DOHH2 (cell line): ENCODE results near the gene AGAP3.

Experiments
- H3F3A ChIP-seq: fragments of 200-600 bp; sonication (generic), shearing (Covaris generic); 2 replicates; pipeline ENCODE4 v1.6.0; 2016; ENCODE audit warnings: antibody characterized with exemption, mild to moderate bottlenecking; ENCODE audit not compliant: control insufficient read depth, insufficient read depth
- H3K27ac ChIP-seq: fragments of 200-600 bp; sonication (generic); 2 replicates; pipeline ENCODE4 v1.5.1; 2014; ENCODE audit warnings: low read depth, mild to moderate bottlenecking, low read length, moderate library complexity
- H3K27me3 ChIP-seq: fragments of 200-600 bp; sonication (generic); 2 replicates; pipeline ENCODE4 v1.6.1; 2014; ENCODE audit warnings: mild to moderate bottlenecking, low read length, mixed read lengths; ENCODE audit not compliant: control insufficient read depth
- H3K36me3 ChIP-seq: fragments of 200-600 bp; sonication (generic); 2 replicates; pipeline ENCODE4 v1.6.1; 2014; ENCODE audit warnings: mild to moderate bottlenecking, low read length, moderate library complexity, mixed read lengths; ENCODE audit not compliant: control insufficient read depth
- H3K4me1 ChIP-seq: fragments of 200-600 bp; sonication (generic); 2 replicates; pipeline ENCODE4 v1.6.1; 2014; ENCODE audit warnings: mild to moderate bottlenecking, low read length, mixed read lengths; ENCODE audit not compliant: control insufficient read depth
- H3K4me2 ChIP-seq: fragments of 200-600 bp; sonication (generic); 2 replicates; pipeline ENCODE4 v1.6.0; 2014; ENCODE audit warnings: mild to moderate bottlenecking, low read length, moderate library complexity
- H3K4me3 ChIP-seq: fragments of 200-600 bp; sonication (generic); 2 replicates; pipeline ENCODE4 v1.5.1; 2014; ENCODE audit warnings: mild to moderate bottlenecking, low read length, mixed read lengths
- H3K79me2 ChIP-seq: fragments of 200-600 bp; sonication (generic); 2 replicates; pipeline ENCODE4 v1.6.1; 2014; ENCODE audit warnings: mild to moderate bottlenecking, low read length, mixed read lengths; ENCODE audit not compliant: control insufficient read depth
- H3K9me2 ChIP-seq: fragments of 200-600 bp; sonication (generic); replicated peaks from 2 replicates; pipeline ENCODE4 v1.6.1; 2014; ENCODE audit warnings: mild to moderate bottlenecking, low read length, mixed read lengths; ENCODE audit not compliant: control insufficient read depth
- H3K9me3 ChIP-seq: fragments of 200-600 bp; sonication (generic); 2 replicates; pipeline ENCODE4 v1.6.1; 2014; ENCODE audit warnings: antibody characterized with exemption, low read length, mixed read lengths; ENCODE audit not compliant: control insufficient read depth, insufficient read depth
- H4K20me1 ChIP-seq: fragments of 200-600 bp; sonication (generic); 2 replicates; pipeline ENCODE4 v1.6.0; 2014; ENCODE audit warnings: low read depth, mild to moderate bottlenecking, antibody characterized with exemption, low read length, moderate library complexity; ENCODE audit not compliant: control insufficient read depth, insufficient read depth
- EZH2phosphoT487 ChIP-seq: fragments of 200-600 bp; sonication (generic); IDR thresholded peaks from 2 replicates; pipeline ENCODE4 v1.6.1; 2017; ENCODE audit warnings: borderline replicate concordance, mild to moderate bottlenecking, antibody characterized with exemption, low read length, moderate library complexity, mixed read lengths
- TF ChIP-seq, protein P1 (sequence below): fragments of 200-600 bp; sonication (generic); IDR thresholded peaks from one replicate; pipeline ENCODE4 v1.5.1; 2014; ENCODE audit warnings: antibody characterized with exemption, mild to moderate bottlenecking, low read depth, low read length; ENCODE audit not compliant: poor library complexity, severe bottlenecking

AGAP3 gene

DNA sequence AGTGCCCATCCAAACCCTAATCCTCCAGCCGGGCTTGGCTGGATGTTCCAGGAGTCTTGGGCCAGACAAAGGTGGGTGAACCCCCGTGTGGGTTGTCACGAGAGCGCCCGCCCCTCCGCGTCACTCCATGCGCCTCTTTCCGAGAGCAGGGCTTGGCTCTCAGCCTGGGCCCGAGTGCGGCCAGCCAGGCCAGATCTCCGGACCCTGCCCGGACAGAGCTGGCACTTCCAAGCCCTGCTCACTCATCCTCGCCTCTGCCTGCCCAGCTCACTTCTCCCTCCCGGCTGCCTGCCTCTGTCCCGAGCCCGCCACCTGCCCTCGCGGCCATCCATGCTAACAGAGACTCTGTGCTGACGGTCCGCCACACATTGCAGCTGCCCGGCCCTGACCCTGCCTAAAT, 34.6 kb downstream of the AGAP3 start:
- Histone ChIP-seq H3K36me3 (no peaks in the 10 kb centered on the region), H3K9me3 (no peaks in the 10 kb centered on the region), H3K4me1 (no peaks in the 10 kb centered on the region), H3K4me2 (no peak overlapping the region), H3K9me2 (no peaks in the 10 kb centered on the region), H3F3A (no peaks in the 10 kb centered on the region), H3K79me2 (no peaks in the 10 kb centered on the region), H3K27ac (no peak overlapping the region), H4K20me1 (peaks cover 5% of the 10 kb centered on the region; the same call in 1 of the 2 replicates), H3K27me3 (no peaks in the 10 kb centered on the region), H3K4me3 (no peak overlapping the region)
- TF ChIP-seq EZH2phosphoT487 = no peak
- TF ChIP-seq, protein P1, sequence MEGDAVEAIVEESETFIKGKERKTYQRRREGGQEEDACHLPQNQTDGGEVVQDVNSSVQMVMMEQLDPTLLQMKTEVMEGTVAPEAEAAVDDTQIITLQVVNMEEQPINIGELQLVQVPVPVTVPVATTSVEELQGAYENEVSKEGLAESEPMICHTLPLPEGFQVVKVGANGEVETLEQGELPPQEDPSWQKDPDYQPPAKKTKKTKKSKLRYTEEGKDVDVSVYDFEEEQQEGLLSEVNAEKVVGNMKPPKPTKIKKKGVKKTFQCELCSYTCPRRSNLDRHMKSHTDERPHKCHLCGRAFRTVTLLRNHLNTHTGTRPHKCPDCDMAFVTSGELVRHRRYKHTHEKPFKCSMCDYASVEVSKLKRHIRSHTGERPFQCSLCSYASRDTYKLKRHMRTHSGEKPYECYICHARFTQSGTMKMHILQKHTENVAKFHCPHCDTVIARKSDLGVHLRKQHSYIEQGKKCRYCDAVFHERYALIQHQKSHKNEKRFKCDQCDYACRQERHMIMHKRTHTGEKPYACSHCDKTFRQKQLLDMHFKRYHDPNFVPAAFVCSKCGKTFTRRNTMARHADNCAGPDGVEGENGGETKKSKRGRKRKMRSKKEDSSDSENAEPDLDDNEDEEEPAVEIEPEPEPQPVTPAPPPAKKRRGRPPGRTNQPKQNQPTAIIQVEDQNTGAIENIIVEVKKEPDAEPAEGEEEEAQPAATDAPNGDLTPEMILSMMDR = no peak

DNA sequence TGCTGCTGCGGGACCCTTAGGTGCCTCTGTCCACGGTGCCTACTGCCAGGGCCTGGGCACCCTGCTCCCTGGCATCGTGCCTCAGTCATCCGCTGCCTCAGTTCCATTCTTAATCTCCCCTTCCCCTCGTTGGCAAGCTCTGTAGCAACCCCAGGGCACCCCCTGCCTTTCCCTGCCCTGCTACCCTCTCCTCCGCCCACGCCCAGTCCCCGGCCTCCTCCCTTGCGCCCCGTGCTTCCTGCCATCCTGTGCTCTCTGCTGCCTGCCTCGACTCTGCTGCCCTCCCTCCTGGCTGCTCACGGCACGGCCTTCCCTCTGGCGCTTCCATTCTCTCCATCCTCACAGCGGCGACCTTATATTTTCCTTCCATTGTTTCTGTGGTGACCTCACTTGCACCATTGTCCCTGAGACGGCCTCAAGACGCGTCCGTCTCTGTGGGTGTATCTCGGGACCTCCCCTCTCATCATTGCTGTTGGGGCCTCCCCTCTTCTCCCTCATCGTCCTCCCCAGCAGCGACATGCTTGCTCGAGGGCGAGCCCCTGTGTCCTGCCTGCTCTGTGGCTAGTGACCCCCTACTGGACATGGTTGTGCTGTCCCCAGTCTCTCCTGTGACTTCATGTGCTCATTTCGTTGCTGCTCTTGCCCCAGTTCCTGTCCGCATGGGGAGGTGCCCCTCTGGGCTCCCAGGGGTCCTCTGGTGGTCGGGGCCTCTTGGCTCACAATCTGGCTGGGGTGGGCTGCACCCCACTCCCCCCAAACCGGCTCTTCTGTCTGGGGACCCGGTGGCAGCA, 35.3 kb downstream of the AGAP3 start:
- H3K36me3 ChIP-seq = no peaks in the 10 kb centered on the region
- TF ChIP-seq, protein P1 = no peak
- no peak for TF ChIP-seq EZH2phosphoT487
- no peaks in the 10 kb centered on the region for H3K27me3 ChIP-seq
- H3K9me2 ChIP-seq = no peaks in the 10 kb centered on the region
- no peak overlapping the region for H3K27ac ChIP-seq
- H3K4me2 ChIP-seq = no peak overlapping the region
- no peaks in the 10 kb centered on the region for H3K9me3 ChIP-seq
- H4K20me1 ChIP-seq = no peaks in the 10 kb centered on the region; the same call in 1 of the 2 replicates
- no peaks in the 10 kb centered on the region for H3K4me1 ChIP-seq
- no peaks in the 10 kb centered on the region for H3K79me2 ChIP-seq
- no peak overlapping the region for H3K4me3 ChIP-seq
- no peaks in the 10 kb centered on the region for H3F3A ChIP-seq

DNA sequence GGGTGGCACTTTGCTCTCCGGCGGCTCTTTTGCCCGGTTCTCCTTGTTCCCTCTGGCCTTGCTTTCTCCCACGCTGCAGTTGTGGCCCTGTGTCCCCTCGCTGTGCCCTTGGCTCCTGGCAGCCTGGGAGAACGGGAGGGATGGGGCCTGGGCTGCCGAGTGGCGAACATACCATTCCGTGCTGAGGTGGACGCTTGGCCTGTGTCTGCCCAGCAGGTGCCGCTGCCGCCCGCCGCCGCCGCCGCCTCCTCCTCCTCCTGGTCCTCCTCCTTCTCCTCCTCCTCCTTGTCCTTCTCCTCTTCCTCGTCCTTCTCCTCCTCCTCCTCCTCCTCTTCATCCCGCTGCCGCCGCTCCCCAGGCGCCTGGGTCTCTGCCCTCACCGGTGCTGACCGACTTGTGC, 36.0 kb downstream of the AGAP3 start:
- Histone ChIP-seq H3K27ac (no peak overlapping the region), H3K79me2 (no peaks in the 10 kb centered on the region), H3K27me3 (no peaks in the 10 kb centered on the region), H3K4me1 (no peaks in the 10 kb centered on the region), H3K9me3 (no peaks in the 10 kb centered on the region), H3F3A (no peaks in the 10 kb centered on the region), H3K4me3 (no peak overlapping the region), H3K4me2 (no peak overlapping the region), H3K36me3 (no peaks in the 10 kb centered on the region), H4K20me1 (no peaks in the 10 kb centered on the region; the same call in 1 of the 2 replicates), H3K9me2 (no peaks in the 10 kb centered on the region)
- TF ChIP-seq, protein P1 = no peak
- no peak for TF ChIP-seq EZH2phosphoT487
